ENCODE measurements around the gene DAGLB.
"Not testable (repeated sequence)": the region's sequence is repeated elsewhere in the genome, so short reads cannot be mapped to it uniquely, and the experiment has no call there.

DAGLB gene

DNA sequence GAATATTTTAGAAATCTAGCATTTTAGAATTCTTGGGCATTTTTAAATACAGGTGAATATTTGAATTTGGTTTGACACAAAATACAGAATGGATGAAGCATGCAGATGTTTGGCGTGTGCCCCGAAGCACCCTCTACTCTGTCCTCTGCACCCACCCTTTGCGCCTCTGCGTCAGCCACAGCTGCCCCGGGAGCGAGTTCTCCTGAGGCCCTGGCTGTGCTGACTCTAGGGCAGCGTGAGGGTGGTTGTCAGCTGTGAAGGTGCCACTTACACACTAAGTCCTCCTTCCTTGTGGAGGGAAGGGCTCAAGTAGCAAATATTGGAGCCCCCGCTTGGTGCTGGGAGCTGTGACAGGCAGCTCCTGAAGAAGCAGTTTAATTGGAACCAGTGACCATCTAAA lies 48.4 kb downstream of the DAGLB start:
- no peak overlapping the region for H3K4me3 ChIP-seq (ENCODE audit: low read depth, low read length)
- TF ChIP-seq, protein P1, sequence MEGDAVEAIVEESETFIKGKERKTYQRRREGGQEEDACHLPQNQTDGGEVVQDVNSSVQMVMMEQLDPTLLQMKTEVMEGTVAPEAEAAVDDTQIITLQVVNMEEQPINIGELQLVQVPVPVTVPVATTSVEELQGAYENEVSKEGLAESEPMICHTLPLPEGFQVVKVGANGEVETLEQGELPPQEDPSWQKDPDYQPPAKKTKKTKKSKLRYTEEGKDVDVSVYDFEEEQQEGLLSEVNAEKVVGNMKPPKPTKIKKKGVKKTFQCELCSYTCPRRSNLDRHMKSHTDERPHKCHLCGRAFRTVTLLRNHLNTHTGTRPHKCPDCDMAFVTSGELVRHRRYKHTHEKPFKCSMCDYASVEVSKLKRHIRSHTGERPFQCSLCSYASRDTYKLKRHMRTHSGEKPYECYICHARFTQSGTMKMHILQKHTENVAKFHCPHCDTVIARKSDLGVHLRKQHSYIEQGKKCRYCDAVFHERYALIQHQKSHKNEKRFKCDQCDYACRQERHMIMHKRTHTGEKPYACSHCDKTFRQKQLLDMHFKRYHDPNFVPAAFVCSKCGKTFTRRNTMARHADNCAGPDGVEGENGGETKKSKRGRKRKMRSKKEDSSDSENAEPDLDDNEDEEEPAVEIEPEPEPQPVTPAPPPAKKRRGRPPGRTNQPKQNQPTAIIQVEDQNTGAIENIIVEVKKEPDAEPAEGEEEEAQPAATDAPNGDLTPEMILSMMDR (IDR thresholded peaks at IDR 0.05; ENCODE audit: low read depth, low read length, missing control alignments), result no peak
- no peak for DNase-seq (ENCODE audit: low read depth)

DNA sequence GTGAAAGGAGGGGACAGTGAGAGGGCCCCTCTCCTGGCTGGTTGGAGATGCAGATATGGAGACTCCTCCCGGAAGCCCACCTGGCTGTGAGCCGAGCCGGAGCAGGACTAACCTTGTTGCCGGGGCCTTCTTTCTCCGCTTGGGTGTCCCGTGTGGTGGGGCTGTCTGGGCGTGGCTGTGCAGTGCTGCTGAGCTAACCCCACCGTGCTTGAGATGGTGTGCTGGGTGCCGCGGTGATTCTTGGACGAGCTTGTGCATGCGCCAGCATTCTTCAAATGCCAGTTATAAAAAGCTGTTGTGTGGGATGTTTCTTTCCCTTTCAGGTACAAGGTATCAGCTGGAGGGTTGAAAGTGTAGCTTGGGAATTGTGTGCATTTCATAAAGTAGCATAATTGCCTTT lies 48.8 kb downstream of the DAGLB start:
- DNase-seq (ENCODE audit: low read depth), result no peak
- TF ChIP-seq, protein P1 (IDR thresholded peaks at IDR 0.05; ENCODE audit: low read depth, low read length, missing control alignments), result no peak
- no peak overlapping the region for H3K4me3 ChIP-seq (ENCODE audit: low read depth, low read length)

DNA sequence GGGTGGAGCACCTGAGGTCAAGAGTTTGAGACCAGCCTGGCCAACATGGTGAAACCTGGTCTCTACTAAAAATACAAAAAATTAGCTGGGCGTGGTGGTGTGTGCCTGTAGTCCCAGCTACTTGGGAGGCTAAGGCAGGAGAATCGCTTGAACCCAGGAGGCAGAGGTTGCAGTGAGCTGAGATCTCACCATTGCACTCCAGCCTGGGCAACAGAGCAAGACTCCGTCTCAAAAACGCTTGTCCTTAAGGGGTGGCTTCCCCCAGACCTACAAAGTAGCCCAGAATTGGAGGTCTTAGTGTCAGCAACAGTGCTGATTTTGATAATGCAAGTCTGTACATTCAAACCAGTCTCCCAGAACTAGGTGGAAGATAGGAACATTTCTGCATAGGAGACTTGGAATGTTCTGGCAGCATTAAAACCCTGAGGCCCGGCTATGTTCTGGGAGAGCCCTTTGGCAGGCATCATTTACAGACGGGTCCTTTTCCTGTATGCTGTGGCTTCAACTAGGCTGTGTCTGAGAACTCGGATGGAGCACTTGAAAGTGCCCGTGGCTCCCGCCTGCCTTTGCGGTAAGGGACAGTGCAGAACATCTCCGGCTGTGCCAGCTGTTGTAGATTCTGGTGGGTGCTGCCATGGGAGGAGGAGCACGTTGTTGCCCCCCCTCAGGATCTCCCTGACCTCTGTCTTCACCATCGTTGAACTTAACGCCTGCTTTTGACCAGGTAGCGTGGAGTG lies 49.8 kb downstream of the DAGLB start:
- DNase-seq (ENCODE audit: low read depth); H3K4me3 ChIP-seq (ENCODE audit: low read depth, low read length): not testable (repeated sequence)

DNA sequence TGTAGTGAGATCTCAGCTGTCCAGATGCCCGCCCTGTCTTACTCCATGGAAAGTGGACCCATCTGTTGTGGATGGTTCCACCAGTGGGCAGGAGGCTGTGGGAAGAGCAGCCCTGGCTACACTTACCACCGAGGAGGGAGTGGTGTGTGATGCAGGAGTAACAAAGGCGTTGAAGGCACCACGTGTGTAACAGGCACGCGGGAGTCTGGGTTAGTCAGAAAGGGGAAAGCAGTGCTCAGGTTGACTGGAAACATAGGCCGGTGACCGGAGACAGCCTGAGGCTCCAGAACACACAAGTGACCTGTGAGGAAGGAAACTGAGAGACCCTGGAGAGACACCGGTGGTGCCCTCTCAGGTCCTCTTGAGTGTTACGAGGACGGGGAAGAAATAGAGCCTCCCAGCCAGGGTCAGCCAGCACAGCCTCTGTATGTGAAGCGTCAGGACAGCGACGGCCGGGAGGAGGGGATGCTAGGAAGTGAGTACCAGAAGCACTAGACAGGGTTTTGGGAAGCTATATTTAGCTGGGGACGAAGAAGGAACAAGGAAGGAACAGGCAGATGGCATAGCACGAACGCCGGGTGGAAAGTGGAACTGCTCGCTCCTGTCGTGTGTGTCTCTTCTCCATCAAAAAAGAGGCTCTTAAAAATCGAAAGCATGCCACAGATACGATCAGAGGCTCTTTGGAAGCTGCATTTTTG lies 51.7 kb downstream of the DAGLB start:
- no peak overlapping the region for H3K4me3 ChIP-seq (ENCODE audit: low read depth, low read length)
- DNase-seq (ENCODE audit: low read depth), result no peak
- TF ChIP-seq, protein P1 (IDR thresholded peaks at IDR 0.05; ENCODE audit: low read depth, low read length, missing control alignments), result no peak

DNA sequence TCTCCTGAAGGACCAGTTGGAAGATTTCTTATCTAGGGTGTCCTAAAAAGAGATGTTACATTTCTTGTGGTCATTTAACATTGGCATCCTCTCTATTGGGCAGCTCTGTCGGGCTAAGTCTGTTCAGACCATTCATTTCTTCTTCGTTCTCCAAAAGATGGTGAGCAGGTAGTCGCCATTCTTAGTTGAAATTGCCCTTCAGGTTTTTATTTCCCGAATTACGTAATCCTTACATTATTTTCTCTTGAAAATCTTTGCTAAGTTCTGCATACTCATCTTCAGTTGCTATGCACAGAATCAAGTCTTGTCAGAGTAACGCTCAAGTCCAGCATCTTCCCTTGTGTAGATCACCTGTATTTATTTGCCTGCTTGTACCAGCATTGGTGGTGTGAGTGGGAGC lies 53.6 kb downstream of the DAGLB start:
- no peak for DNase-seq (ENCODE audit: low read depth)
- no peak overlapping the region for H3K4me3 ChIP-seq (ENCODE audit: low read depth, low read length)

DNA sequence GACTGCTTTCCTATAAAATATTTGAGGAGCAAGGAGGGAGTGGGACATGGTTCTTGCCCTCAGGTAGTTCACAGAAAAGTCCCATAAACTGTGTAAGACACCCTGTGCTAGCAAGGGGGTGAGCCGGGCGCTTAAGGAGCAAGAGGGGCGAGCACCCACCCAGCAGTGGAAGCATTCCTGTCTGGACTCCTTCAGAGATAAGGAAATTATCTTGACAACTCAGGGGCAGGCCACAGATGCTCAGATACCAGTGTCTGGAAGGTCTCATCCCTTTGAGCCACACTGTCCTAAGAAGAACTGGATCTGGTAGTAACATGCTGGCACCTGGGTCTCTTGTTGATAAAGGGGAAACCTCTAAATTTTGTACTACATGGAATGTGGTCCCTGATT lies 54.1 kb downstream of the DAGLB start:
- TF ChIP-seq, protein P1 (IDR thresholded peaks at IDR 0.05; ENCODE audit: low read depth, low read length, missing control alignments), result no peak
- no peak overlapping the region for H3K4me3 ChIP-seq (ENCODE audit: low read depth, low read length)

More for the DNA sequence above, 53.6 kb downstream of the DAGLB start:
- TF ChIP-seq, protein P1 (IDR thresholded peaks at IDR 0.05; ENCODE audit: low read depth, low read length, missing control alignments), result no peak

DNA sequence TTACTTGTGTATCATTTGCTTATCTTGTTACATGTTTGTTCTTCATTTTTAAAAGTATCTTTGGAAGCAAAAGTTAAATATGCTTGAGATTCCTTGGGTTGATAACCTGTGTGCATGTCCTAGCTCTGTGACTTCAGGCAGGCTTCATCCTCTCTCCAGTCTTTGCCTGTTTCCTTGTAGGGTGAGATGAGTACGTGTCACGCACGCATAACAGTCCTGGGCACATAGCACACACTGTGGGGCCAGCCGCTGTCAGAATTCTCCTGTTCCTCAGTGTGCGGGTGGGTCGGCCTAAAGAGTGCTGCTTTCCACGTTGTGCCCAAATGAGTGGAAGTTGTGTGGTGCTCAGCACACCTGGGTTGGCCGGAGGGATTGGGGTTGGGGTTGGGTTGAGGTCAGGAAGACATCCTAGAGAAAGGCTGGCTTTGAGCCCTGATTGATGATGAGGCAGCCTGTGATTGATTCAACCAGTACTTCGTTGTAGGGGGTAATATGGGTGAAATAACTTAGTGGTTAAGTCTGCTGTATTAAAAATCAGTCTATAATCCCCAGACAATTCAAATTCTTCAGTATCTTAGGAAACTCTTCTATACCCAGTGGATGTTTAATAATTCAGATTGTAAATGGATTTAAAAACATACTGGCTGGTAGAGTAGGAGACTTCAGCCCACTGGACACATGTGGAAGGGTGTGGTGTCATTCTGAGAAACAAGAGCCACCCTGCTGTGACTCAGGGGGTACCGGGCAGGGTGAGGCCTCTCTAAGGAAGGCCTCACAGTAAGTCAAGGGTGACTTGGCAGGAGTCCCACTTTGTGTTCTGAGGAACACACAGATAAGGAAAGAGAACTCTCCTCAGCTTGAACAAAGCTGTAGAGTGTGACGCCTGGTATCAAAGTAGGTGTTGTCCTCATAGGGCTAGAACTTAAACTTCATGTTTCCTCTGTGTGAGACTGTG lies 54.8 kb downstream of the DAGLB start:
- TF ChIP-seq, protein P1 (IDR thresholded peaks at IDR 0.05; ENCODE audit: low read depth, low read length, missing control alignments), result no peak
- DNase-seq (ENCODE audit: low read depth), result no peak
- H3K4me3 ChIP-seq (ENCODE audit: low read depth, low read length), result no peak overlapping the region

More for the DNA sequence above, 54.1 kb downstream of the DAGLB start:
- no peak for DNase-seq (ENCODE audit: low read depth)
